NCI-H1105 treated with DMSO at 0.1 percent for 48 hours (cell line): ENCODE data around the gene LNPK.
"Not testable (repeated sequence)": the region's sequence is repeated elsewhere in the genome, so short reads cannot be mapped to it uniquely, and the experiment has no call there.

Experiments used
- DNase-seq: peaks from one replicate; lab custom pipeline; 2025; lab: John Stamatoyannopoulos, UW

LNPK gene

DNA sequence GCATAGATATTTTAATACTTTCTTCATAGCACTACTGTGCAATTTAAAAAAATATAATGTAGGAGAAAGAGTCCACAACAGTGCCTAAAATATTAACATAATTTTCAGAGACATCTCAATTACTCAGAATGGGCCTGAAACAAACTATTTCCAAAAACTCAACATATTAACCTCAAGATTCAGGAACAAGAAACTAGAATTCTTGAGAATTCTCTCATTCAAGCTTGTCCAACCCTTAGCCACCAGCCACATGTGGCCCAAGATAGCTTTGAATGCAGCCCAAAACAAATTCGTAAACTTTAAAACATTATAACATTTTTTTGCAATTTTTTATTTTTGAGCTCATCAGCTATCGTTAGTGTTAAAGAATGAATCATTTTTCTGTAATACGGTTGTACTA is 35.2 kb downstream of the LNPK start:
- DNase-seq = no peak

DNA sequence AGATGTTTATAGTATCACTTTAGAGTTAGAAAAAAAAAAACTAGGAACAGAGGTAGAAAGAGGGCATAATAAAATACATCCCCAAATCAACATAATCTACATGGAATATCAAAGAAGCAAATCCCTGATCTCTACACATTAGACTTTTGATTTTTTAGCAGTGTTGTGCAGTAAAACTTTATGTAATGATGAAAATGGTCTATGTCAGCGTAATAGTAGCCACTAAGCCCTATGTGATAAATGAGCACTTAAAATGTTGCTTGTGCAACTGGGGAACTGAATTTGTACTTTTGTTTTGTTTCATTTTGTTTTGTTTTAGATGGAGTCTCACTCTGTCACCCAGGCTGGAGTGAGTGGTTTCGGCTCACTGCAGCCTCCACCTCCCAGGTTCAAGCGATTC is 36.3 kb downstream of the LNPK start:
- DNase-seq = no peak

DNA sequence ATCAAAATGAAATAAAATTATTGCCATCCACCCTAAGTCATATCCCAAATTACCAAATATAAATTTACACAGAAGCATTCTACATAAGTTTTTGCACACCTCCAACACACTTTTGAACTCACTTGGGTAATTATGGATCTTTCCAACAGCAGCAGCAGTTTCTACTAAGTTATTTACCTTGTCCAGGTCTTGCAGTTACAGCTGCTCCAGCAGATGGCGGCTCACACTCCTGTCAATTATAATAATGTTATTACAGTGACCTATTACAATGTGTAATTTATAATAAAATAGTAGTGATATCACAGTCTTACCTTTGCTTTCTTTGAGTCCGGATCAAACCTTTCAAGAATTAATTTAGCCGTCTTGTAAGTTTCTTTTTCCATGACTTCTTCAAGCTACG is 37.9 kb downstream of the LNPK start:
- peak; percentile 55 for DNase-seq

DNA sequence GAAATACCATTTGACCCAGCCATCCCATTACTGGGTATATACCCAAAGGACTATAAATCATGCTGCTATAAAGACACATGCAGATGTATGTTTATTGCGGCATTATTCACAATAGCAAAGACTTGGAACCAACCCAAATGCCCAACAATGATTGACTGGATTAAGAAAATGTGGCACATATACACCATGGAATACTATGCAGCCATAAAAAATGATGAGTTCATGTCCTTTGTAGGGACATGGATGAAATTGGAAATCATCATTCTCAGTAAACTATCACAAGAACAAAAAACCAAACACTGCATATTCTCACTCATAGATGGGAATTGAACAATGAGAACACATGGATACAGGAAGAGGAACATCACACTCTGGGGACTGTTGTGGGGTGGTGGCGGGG is 38.9 kb downstream of the LNPK start:
- DNase-seq = not testable (repeated sequence)

DNA sequence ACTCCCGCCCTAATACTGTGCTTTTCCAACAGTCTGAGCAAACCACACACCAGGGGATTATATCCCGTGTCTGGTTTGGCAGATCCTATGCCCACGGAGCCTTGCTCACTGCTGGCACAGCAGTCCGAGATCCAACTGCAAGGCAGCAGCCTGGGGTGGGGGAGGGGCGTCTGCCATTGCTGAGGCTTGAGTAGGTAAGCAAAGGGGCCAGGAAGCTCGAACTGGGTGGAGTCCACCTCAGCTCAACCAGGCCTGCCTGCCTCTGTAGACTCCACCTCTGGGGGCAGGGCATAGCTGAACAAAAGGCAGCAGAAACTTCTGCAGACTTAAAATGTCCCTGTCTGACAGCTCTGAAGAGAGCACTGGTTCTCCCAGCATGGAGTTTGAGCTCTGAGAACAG is 44.2 kb downstream of the LNPK start:
- no peak for DNase-seq

DNA sequence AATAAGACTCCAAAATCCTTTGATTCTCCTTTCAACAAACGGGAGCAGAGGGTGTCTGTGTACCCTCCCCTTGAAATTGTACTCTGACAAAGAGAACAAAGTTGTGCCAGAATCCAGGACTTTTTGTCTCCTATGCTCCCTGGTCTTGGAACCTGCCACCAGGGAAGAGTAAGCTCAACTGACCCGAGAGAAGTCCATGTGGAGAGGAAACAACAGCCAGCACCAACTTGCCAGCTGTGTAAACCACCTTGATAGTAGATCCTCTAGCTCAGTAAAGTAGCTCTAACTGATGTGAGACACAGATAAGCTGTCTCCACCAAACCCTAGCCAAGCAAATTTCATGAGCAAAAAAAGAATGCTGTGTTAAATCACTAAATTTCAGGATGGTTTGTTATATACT is 46.9 kb downstream of the LNPK start:
- no peak for DNase-seq

DNA sequence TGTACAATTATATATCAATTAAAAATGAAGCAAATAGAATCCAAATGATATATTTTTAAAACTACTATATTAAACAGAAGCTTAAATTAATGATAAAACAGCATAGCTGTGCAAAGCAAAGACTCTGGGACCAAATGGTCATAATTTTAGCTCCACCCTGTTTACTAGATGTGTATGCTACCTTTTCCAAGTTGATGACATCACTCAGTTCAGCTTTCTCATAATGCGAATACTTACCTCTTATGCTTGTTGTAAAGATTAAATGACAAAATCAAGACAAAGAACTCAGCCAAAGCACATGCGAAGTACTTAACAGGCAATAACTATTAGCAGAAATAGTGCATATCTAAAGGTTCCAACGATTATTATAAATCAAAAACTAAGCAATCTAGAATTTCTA is 51.6 kb downstream of the LNPK start:
- DNase-seq = no peak

DNA sequence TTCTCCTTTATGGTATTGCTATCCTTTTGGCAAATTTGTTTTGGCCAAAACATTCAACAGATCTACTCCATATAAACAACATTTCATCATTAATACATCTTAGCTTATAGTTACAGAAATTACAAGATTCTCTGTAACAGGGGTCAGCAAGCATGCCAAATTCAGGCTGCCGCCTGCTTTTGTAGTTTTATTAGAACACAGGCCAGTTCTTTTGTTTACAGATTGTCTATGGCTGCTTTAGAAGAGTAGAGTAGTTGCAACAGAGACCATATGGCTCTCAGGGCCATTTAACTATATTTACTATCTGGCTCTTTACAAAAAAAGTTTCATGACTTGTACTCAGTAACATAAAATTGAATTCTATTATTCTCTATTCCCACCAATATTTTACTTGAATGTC is 53.9 kb downstream of the LNPK start:
- no peak for DNase-seq

DNA sequence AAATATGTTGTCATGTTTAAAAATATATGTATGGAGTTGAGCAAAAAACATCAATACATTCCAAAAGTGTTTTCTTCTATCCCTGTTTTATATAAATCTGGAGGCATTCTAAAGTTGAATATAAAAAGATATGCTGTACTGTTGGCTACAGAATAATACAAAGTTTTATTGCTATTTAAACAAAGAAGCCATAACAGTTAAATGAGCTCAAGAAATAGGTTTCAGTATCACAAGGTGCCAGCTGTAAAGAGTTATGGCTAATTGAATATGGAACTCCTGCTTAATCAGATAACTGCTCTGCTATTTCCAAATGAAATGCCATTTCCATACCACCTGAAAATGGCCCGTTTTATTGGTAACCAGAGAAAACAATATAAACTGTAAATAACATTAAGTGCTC is 55.0 kb downstream of the LNPK start:
- no peak for DNase-seq

DNA sequence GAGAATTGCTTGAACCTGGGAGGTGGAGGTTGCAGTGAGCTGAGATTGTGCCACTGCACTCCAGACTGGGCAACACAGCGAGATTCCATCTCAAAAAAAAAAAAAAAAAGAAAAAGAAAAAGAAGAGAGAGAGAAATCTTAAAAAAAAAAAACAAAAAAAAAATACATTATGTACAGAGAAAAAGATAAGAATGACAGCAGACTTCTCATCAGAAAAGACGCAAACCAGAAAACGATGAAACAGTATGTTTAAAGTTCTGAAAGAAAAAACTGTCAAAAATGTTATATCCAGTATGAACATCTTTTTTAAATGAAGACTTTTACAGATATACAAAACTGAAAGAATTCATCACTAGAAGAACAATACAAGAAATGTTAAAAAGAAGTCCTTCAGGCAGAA is 60.4 kb downstream of the LNPK start:
- DNase-seq = no peak

DNA sequence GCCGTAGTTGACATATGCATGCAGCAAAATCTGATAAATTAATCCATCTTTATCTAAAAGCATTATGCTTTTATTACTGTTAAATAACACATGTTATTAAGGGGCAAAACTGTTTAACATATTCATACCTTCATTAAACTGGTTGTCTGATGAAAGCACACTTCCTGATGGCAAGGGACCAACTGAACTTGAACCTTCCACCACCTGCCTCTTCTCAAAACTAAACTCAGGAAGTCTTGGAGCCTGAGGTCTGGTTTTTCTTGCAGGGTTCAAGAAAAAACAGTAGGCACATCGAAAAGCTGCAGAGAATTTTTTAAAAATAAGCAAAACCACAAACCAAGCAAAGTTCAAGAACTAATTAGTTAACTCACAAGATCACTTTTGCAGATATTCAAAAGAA is 64.9 kb downstream of the LNPK start:
- no peak for DNase-seq

DNA sequence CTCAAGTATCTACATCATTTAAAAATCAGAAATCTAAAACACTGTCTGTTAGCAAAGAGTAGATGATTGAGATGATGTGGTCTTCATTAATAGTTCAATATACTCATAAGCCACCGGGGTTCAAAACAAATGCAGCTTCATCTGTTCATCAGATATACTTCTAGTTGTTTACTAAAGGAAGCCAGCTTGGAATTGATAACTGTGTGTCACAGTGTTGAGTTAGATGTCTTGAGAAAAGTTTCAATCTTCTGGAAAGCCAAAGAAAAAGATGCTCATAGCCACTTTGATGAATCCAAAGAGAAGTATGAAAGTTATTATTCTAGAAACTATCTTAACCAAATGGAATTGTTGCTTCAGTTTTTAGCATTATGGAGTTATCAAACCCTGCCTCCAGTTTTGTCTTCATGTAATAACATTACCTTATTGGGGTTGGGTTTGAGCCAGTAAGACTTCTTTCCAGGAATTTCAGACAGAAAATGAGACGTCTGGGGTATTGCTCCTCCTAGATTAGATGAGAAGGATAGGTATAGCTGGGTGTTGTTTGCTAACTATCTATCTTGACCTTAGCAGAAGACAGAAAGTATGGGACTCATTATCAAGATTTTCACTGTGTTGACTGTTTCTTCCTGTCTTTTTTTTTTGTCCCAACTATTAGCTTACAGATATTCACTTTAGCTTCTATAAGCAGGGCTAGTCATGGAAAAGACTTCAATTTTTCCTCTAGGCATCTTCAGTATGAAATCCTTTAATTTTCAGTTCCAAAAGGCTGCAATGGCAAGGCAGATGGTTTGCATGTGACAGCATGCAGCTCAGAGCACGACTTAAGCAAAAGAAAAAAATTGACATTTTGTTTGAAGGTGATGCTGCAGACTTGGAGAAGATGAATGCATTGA is 66.5 kb downstream of the LNPK start:
- no peak for DNase-seq

DNA sequence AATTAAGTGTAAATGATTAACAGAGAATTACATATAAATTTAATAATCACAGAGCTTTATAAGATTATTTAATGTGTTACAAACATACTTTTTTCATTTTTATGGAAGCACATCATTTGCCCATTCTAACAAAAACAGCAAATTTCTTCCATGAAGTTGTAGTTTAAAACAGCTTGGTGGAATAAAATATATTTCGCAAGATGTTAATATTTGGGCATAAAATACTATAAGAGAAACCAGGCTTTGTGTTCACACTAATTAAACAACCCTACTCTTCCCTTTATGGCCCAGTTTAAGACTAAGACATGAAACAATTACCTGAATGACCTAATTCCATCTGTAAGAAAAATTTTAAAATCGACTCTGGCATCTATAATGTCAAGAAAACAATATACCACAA is 69.4 kb downstream of the LNPK start:
- DNase-seq = no peak

DNA sequence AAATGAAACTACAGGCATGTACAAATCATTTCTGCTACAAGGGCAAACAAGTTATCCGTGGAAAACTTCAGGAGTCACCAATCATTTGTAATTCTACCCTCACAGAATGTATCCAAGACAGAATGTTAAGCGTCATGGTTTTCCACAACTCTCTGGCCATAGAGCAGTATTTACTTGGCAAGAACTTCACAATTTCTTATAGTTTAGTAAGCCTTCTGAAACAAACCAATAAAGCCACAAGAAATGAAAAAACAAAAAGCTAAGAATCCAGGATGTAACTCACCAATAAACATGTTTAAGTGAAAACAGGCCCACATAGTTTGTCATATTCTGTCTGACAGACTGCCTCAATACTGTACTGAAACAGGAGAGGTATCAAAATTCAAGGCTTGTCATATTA is 70.3 kb downstream of the LNPK start:
- DNase-seq = no peak

DNA sequence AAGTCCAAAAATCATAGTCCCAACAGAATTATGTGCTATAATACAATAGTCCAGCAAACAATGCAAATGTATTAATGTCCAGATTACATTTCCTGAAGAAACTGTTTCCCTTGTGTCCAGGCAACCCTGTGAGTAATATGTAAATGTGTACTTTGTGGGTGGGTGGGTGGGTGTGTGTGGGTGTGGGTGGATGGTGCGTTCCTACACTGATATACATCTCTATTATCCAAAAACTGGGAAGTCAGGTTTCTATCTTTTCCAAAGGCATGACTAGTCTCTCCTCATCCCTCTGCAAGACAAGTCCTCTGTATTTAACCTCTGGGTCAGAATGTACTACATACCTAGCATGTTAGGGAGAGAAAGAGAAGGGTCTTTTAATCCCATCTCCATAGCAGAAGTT is 71.6 kb downstream of the LNPK start:
- no peak for DNase-seq

DNA sequence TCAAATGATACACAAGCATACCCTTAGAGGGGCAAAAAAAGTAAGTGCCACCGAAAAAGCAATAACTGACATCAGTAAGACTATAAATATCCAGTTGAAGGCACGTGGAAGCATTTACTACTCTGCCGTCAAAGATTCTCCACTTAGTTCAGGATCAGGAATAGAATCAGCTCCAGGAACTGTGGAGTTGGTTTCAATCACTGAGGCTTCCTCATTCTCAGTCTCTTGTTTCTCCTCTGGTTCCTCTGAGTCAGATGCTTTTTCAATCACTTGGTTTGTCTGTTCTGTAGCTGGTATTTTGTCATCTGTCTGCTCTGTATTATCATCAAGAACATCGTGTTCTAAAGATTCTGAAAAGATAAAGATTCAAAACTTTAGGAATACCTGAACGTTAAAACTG is 72.2 kb downstream of the LNPK start:
- no peak for DNase-seq

DNA sequence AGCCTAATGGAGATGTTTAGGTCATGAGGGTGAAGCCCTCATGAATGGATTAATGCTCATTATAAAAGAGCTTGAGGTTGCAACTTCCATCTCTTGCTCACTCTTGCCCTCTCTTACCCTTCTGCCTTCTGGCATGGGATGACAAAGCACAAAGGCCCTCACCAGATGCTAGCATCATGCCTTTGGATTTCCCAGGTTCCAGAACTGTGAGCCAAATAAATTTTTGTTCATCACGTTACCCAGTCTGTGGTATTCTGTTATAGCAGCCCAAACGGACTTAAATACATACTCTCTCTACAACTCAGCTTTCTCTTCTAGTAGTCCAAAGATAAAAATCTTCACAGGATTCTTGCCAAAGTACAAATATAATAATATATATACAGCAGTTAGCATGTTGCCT is 75.8 kb downstream of the LNPK start:
- no peak for DNase-seq

DNA sequence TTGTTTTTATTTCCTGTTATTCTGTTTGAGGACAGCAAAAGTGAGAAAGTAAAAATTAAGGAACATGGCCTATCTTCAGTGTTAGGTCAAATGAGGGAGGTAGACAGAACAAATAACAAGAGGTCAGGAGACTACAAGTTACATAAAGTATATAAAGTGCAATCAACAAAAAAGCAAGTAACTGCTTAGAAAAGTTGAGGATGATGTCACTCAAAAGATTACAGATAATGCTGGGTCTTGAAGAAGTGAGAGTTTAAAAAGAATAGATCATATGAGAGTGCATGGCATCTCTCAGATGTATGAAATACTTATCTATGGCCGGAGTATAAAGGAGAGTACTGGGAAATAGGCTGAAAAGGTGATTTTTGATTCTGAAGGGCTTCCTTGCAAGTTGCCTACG is 79.9 kb downstream of the LNPK start:
- DNase-seq = no peak

DNA sequence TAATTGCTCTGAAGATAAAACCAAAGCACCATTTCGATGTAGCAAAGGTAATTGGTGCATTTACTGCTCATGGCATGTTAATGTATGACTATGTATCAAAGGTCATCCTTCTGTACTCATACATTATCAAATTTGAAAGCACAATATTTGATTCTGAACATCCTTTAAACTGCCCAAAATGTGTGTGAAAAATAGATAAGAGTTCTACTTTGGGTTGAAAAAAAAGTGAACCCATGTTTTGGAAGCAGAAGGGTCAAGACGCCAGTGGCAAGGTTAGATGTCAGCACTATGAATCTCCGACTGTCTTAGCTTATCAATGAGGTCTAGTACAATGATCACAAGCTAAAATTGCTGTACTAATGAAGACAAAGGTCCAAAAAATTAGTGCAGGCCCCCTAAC is 83.1 kb downstream of the LNPK start:
- DNase-seq = no peak

DNA sequence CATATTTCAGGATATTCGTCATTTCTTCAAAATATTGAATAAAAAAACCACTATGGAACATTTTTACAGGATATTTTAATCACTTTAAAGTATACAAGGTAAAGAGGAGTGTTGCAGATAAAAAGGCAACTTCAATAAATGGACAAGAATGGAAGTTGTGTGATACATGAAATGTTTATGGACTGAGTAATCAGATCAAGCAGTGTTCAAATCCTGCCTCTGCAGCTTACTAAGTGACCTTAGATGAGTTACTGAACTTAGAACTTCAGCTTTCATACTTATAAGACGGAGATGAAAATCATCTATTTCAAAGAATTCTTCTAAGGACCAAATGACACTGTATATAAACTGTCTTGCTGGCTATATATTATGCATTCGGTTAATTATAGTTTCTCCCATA is 87.2 kb downstream of the LNPK start:
- DNase-seq = no peak

DNA sequence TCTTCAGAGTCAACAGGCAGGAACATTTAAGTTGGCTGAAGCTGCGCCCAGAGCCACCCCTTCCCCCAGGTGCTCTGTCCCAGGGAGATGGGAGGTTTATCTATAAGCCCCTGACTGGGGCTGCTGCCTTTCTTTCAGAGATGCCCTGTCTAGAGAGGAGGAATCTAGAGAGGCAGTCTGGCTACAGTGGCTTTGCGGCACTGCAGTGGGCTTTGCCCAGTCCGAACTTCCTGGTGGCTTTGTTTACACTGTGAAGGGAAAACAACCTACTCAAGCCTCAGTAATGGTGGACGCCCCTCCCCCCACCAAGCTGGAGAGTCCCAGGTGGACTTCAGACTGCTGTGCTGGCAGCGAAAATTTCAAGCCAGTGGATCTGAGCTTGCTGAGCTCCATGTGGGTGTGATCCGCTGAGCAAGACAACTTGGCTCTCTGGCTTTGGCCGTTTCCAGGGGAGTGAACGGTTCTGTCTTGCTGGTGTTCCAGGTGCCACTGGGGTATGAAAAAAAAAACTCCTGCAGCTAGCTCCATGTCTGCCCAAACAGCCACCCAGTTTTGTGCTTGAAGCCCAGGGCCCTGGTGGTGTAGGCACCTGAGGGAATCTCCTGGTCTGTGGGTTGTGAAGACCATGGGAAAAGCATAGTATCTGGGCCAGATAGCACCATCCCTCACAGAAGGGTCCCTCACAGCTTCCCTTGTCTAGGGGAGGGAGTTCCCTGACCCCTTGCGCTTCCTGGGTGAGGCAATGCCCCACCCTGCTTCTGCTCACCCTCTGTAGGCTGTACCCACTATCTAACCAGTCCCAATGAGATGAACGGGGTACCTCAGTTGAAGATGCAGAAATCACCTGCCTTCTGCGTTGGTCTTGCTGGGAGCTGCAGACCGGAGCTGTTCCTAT is 88.0 kb downstream of the LNPK start:
- DNase-seq = not testable (repeated sequence)

DNA sequence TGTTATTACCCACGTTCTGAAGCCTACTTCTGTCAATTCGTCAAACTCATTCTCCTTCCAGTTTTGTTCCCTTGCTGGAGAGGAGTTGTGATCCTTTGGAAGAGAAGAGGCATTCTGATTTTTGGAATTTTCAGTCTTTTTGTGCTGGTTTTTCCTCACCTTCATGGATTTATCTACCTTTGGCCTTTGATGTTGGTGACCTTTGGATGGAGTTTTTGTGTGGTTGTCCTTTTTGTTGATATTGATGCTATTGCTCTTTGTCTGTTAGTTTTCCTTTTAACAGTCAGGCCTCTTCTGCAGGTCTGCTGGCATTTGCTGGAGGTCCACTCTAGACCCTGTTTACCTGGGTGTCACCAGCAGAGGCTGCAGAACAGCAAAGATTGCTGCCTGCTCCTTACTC is 88.8 kb downstream of the LNPK start:
- DNase-seq = not testable (repeated sequence)

DNA sequence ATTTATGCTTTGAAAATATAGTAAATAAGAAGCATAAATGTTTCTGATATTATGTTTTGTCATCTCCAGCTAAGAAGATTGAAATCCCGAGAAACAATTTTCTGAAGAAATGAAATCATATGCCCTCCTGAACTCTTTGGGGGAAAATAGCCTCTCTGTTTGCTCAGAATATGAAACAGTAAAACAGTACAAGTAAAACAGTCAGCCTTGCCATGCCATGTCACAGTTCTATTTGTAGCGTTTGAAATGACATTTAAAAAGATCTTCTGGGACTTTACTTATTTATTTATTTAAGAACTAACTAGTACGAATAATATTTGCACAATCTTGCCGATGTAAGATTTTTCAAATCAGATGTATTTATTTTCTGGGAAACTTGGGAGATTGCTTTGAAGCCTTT is 98.0 kb downstream of the LNPK start:
- DNase-seq = no peak
